Stimulated activated CD8-positive, alpha-beta memory T cell treated with anti-CD3 and anti-CD28 coated beads, Interleukin-4, amount 100 ng/mL, for 48 hours (primary cell): ENCODE measurements around the gene VDR.
"Not testable (repeated sequence)": the region's sequence is repeated elsewhere in the genome, so short reads cannot be mapped to it uniquely, and the experiment has no call there.

Source experiments
- DNase-seq: peaks from one replicate; pipeline ENCODE4 v3.0.0-alpha.2; 2020

VDR gene

GRCh38 chr12:47824635-47825034 lies 80.2 kb downstream of the VDR start:
- DNase-seq, result no peak

GRCh38 chr12:47824198-47824597 lies 80.6 kb downstream of the VDR start:
- no peak for DNase-seq

- no peak for DNase-seq
Measured at GRCh38 chr12:47823422-47824086, 81.2 kb downstream of the VDR start.

- DNase-seq, result no peak
Measured at GRCh38 chr12:47822863-47823262, 81.9 kb downstream of the VDR start.

GRCh38 chr12:47822401-47822800 lies 82.4 kb downstream of the VDR start:
- no peak for DNase-seq

- no peak for DNase-seq
Measured at GRCh38 chr12:47821346-47821706, 83.5 kb downstream of the VDR start.

- DNase-seq, result no peak
Measured at GRCh38 chr12:47820631-47821345, 84.0 kb downstream of the VDR start.

- peak; percentile 80 for DNase-seq
Measured at GRCh38 chr12:47819896-47820630, 84.7 kb downstream of the VDR start, which contains the start of gene HDAC7. HDAC7 (minus strand) TSS chr12:47819903; CDS start chr12:47819785, 118 bp downstream.

GRCh38 chr12:47819138-47819895 lies 85.5 kb downstream of the VDR start:
- peak; percentile 79 for DNase-seq

- DNase-seq, result peak; percentile 69
Measured at GRCh38 chr12:47818467-47819137, 86.2 kb downstream of the VDR start.

- no peak for DNase-seq
Measured at GRCh38 chr12:47818007-47818376, 86.8 kb downstream of the VDR start.

- no peak for DNase-seq
Measured at GRCh38 chr12:47817272-47818006, 87.4 kb downstream of the VDR start.

- peak; percentile 49 for DNase-seq
Measured at GRCh38 chr12:47816403-47817271, 88.2 kb downstream of the VDR start.

- DNase-seq, result not testable (repeated sequence)
Measured at GRCh38 chr12:47815447-47815846, 89.3 kb downstream of the VDR start.

GRCh38 chr12:47814539-47815170 lies 90.1 kb downstream of the VDR start:
- peak; percentile 42 for DNase-seq

GRCh38 chr12:47813511-47814196 lies 91.1 kb downstream of the VDR start:
- DNase-seq, result no peak

GRCh38 chr12:47812797-47813510 lies 91.8 kb downstream of the VDR start:
- DNase-seq, result peak; percentile 91

GRCh38 chr12:47811581-47812484 lies 93.0 kb downstream of the VDR start:
- DNase-seq, result no peak
